HepG2 (cell line): Measurements from ENCODE around the gene RGS13. TPM values are rescaled to one million over a fixed set of nuclear protein-coding genes. Genes with fewer than 3 reads are reported as not detected.

Source experiments
- ATAC-seq: fragments of 200-7000 bp; cut with Tn5 transposase; 3 replicates; pipeline ENCODE4 v1.9.1; 2020; ENCODE audit warnings: mild to moderate bottlenecking, moderate library complexity
- BruUV-seq: library from RNA; stranded (reverse); fragments of 400-500 nt; replicated peaks from 2 replicates; lab custom pipeline; 2021; lab: Mats Ljungman, UMichigan
- CTCF ChIA-PET: fragments of 300-600 bp; formaldehyde crosslinking; extraction: SDS; loops from one replicate; lab custom pipeline; 2021; ENCODE audit warnings: low total read pairs, inconsistent platforms, low intra/inter-chr PET ratio; lab: Yijun Ruan, JAX
- POLR2A ChIA-PET: fragments of 350-600 bp; sonication (Branson Sonifier 250); formaldehyde crosslinking; loops from one replicate; lab custom pipeline; 2020; ENCODE audit warnings: antibody characterized with exemption, inconsistent platforms; lab: Yijun Ruan, JAX
- DNase-seq: peaks from one replicate; pipeline ENCODE4 v3.0.0-alpha.2; 2015; ENCODE audit warnings: low spot score
- FAIRE-seq: peaks from 3 replicates; lab custom pipeline; 2011; peaks lifted over from hg19 to GRCh38; lab: Jason Lieb, UNC
- H2AFZ ChIP-seq: one replicate; pipeline ENCODE4 v1.6.1; 2011; ENCODE audit warnings: low read length, inconsistent platforms
- H3K27ac ChIP-seq: fragments of 300-600 bp; 3 replicates; pipeline ENCODE4 v1.8.0; 2011; ENCODE audit warnings: mixed run types, mild to moderate bottlenecking, mixed read lengths, low read length, inconsistent platforms; ENCODE audit not compliant: insufficient read depth; ENCODE audit errors: extremely low read length
- H3K27me3 ChIP-seq, 2 experiments: fragments of 200-600 bp in 1 of 2; 2 replicates in 1 of 2; 3 replicates in 1 of 2; pipeline versions ENCODE4 v1.6.0 to v1.8.0; 2011; ENCODE audit warnings: low read length in 2 of 2, mild to moderate bottlenecking in 2 of 2, moderate library complexity in 2 of 2, inconsistent platforms in 1 of 2; ENCODE audit not compliant: insufficient read depth in 2 of 2, control insufficient read depth in 1 of 2
- H3K36me3 ChIP-seq, 2 experiments: fragments of 200-600 bp in 1 of 2; replicated peaks in 1 of 2; 2 replicates in 1 of 2; 3 replicates in 1 of 2; pipeline versions ENCODE4 v1.5.1 to v1.8.0; 2011; ENCODE audit warnings: low read length in 2 of 2, inconsistent platforms in 1 of 2; ENCODE audit not compliant: insufficient read depth in 2 of 2, control insufficient read depth in 1 of 2
- H3K4me1 ChIP-seq: 2 replicates; pipeline ENCODE4 v1.5.1; 2012; ENCODE audit warnings: low read length, inconsistent platforms; ENCODE audit not compliant: insufficient read depth
- H3K4me2 ChIP-seq: 2 replicates; pipeline ENCODE4 v1.6.0; 2011; ENCODE audit warnings: low read depth, low read length, inconsistent platforms
- H3K4me3 ChIP-seq, 3 experiments: fragments of 200-600 bp in 1 of 3; sonication (generic), shearing (Covaris generic) in 1 of 3; replicated peaks in 1 of 3; 2 replicates each; pipeline ENCODE4 v1.5.1; 2011 to 2016; ENCODE audit warnings: low read length in 3 of 3, inconsistent platforms in 2 of 3, low read depth in 2 of 3, mild to moderate bottlenecking in 2 of 3, control low read depth in 1 of 3, mixed read lengths in 1 of 3; ENCODE audit not compliant: insufficient read depth in 1 of 3
- H3K79me2 ChIP-seq: one replicate; pipeline ENCODE4 v1.6.1; 2011; ENCODE audit warnings: low read length, inconsistent platforms; ENCODE audit not compliant: insufficient read depth
- H3K9ac ChIP-seq: 2 replicates; pipeline ENCODE4 v1.6.0; 2011; ENCODE audit warnings: mild to moderate bottlenecking, low read depth, low read length, inconsistent platforms; ENCODE audit not compliant: insufficient read depth
- H3K9me3 ChIP-seq: 2 replicates; pipeline ENCODE4 v1.5.1; 2012; ENCODE audit warnings: mild to moderate bottlenecking, low read length
- H4K20me1 ChIP-seq: 2 replicates; pipeline ENCODE4 v1.6.0; 2011; ENCODE audit warnings: inconsistent platforms, mild to moderate bottlenecking, low read length, moderate library complexity; ENCODE audit not compliant: insufficient read depth
- EP300 ChIP-seq, 3 experiments: sonication (generic) in 1 of 3; formaldehyde crosslinking in 1 of 3; IDR thresholded peaks; 2 replicates each; pipeline versions ENCODE4 v1.5.1 to v1.6.1; 2011 to 2020; ENCODE audit warnings: low read depth in 2 of 3, low read length in 2 of 3, borderline replicate concordance in 1 of 3, improper control_type of control experiment in 1 of 3, mild to moderate bottlenecking in 1 of 3, missing genetic modification reagents in 1 of 3, moderate library complexity in 1 of 3
- STAT5B ChIP-seq: sonication (generic); formaldehyde crosslinking; IDR thresholded peaks from 2 replicates; pipeline ENCODE4 v1.4.0; 2020; ENCODE audit warnings: missing genetic modification reagents
- TOE1 ChIP-seq: sonication (generic); formaldehyde crosslinking; IDR thresholded peaks from 2 replicates; pipeline ENCODE4 v1.4.0; 2020; ENCODE audit warnings: mild to moderate bottlenecking, missing genetic modification reagents
- WGBS: methylation state at CpG from one replicate; pipeline ENCODE4 v1.1.6; 2017; ENCODE audit warnings: low lambda C conversion rate; 5-methylcytosine and 5-hydroxymethylcytosine counted together
- in situ Hi-C: cut with HindIII; loops from 2 replicates; pipeline ENCODE4 v1.10.0; 2017; ENCODE audit warnings: low pct_unique_long_range_greater_than_20kb; ENCODE audit not compliant: extremely low pct_ligation_motif_present
- intact Hi-C: fragments of 100-400 bp; cut with micrococcal nuclease; formaldehyde crosslinking; loops from one replicate; pipeline ENCODE4 v1.10.0; 2022; ENCODE audit not compliant: unreplicated experiment
- polyA plus RNA-seq, 8 experiments: library from polyadenylated mRNA; depleted of rRNA in 3 of 8; stranded (reverse) in 7 of 8; unstranded in 1 of 8; fragments of >200 nt; fragmentation: Illumina TruSeq in 4 of 8; extraction: Trizol in 4 of 8; gene quantifications; 2 replicates each; pipeline versions ENCODE4 v1.2.1 to v1.2.3, GENCODE V29; 2011 to 2016; ENCODE audit warnings: low read depth in 4 of 8, missing spikeins in 1 of 8, mixed read lengths in 1 of 8; ENCODE audit not compliant: insufficient read depth in 1 of 8
- total RNA-seq, 5 experiments: library from RNA; depleted of rRNA; stranded (reverse); fragments of >200 nt; fragmentation: Illumina TruSeq; extraction: Trizol; gene quantifications; 2 replicates each; pipeline ENCODE4 v1.2.3, GENCODE V29; 2016; ENCODE audit warnings: low read depth in 1 of 5

The RGS13 gene
- total and polyA plus RNA-seq, 2 of the 13 experiments (the other 11 are each of a cell fraction or from before 2014, with no cell fraction given), result not detected

GRCh38 chr1:192633533-192634253 is 2.3 kb upstream of the RGS13 start:
- CTCF ChIA-PET, result no interaction called here
- 54% methylated on average over 7 of the region's 7 CpGs for WGBS
- Histone ChIP-seq H3K4me3 (no peak overlapping the region), H4K20me1 (no peaks in the 10 kb centered on the region)
- intact Hi-C loops, result no loop called here
- no peak for TF ChIP-seq STAT5B (CRISPR knock-in tag)
- TF ChIP-seq, all 625 proteins: peak for 0
- FAIRE-seq (no peak), ATAC-seq (no peak), DNase-seq (no peak)
- BruUV-seq, result no TSS peak
- H3K4me1 ChIP-seq, result peaks cover 32% of the 10 kb centered on the region
- in situ Hi-C loops, result no loop called here
- H3K27me3 ChIP-seq, result no peaks in the 10 kb centered on the region
- no peaks in the 10 kb centered on the region for H3K79me2 ChIP-seq
- H3K9me3 ChIP-seq, result no peaks in the 10 kb centered on the region
- no peak overlapping the region for H3K9ac ChIP-seq
- no peak overlapping the region for H3K27ac ChIP-seq
- POLR2A ChIA-PET, result no interaction called here
- no peaks in the 10 kb centered on the region for H3K36me3 ChIP-seq
- no peak overlapping the region for H2AFZ ChIP-seq
- H3K4me2 ChIP-seq, result no peak overlapping the region

- Histone ChIP-seq H3K9me3 (no peaks in the 10 kb centered on the region), H3K36me3 (no peaks in the 10 kb centered on the region), H3K27me3 (no peaks in the 10 kb centered on the region), H2AFZ (no peak overlapping the region), H3K9ac (no peak overlapping the region), H3K79me2 (no peaks in the 10 kb centered on the region), H3K4me1 (peaks cover 35% of the 10 kb centered on the region), H3K4me2 (no peak overlapping the region), H4K20me1 (no peaks in the 10 kb centered on the region), H3K27ac (no peak overlapping the region), H3K4me3 (no peak overlapping the region)
- no peak for ATAC-seq
- FAIRE-seq, result no peak
- DNase-seq, result no peak
- POLR2A ChIA-PET, result no interaction called here
- intact Hi-C loops, result no loop called here
- TF ChIP-seq EP300 (IDR thresholded peaks at IDR 0.05; ENCODE audit: low read depth in 2 of 2, low read length in 2 of 2), result no peak
- TF ChIP-seq EP300 (CRISPR knock-in tag; IDR thresholded peaks at IDR 0.05; ENCODE audit: borderline replicate concordance), result no peak
- no peak for TF ChIP-seq TOE1 (CRISPR knock-in tag)
- in situ Hi-C loops, result no loop called here
- BruUV-seq, result no TSS peak
- 45% methylated on average over 2 of the region's 2 CpGs for WGBS
- CTCF ChIA-PET, result no interaction called here
These were observed 906 bp upstream of the RGS13 start for GRCh38 chr1:192635041-192635440.
